Measurements from ENCODE around the gene MRM3.
"Not testable (repeated sequence)": the region's sequence is repeated elsewhere in the genome, so short reads cannot be mapped to it uniquely, and the experiment has no call there.

Gene MRM3

GRCh38 chr17:825216-825615 is 43.1 kb downstream of the MRM3 start:
- no peak for DNase-seq (ENCODE audit: low spot score)

- DNase-seq (ENCODE audit: low spot score): no peak
Observed at GRCh38 chr17:826778-827177, 44.6 kb downstream of the MRM3 start.

- DNase-seq (ENCODE audit: low spot score): no peak
Observed at GRCh38 chr17:828761-829160, 46.6 kb downstream of the MRM3 start.

- not testable (repeated sequence) for DNase-seq (ENCODE audit: low spot score)
Observed at GRCh38 chr17:829614-830013, 47.5 kb downstream of the MRM3 start.

GRCh38 chr17:830381-830780 is 48.2 kb downstream of the MRM3 start:
- DNase-seq (ENCODE audit: low spot score): no peak

- no peak for DNase-seq (ENCODE audit: low spot score)
Observed at GRCh38 chr17:830950-831349, 48.8 kb downstream of the MRM3 start.

GRCh38 chr17:834136-834535 is 52.0 kb downstream of the MRM3 start:
- DNase-seq (ENCODE audit: low spot score): no peak

GRCh38 chr17:835263-835662 is 53.1 kb downstream of the MRM3 start:
- DNase-seq (ENCODE audit: low spot score): no peak

GRCh38 chr17:835721-836120 is 53.6 kb downstream of the MRM3 start:
- not testable (repeated sequence) for DNase-seq (ENCODE audit: low spot score)

GRCh38 chr17:836151-836550 is 54.0 kb downstream of the MRM3 start:
- DNase-seq (ENCODE audit: low spot score): no peak

- DNase-seq (ENCODE audit: low spot score): no peak
Observed at GRCh38 chr17:838486-838885, 56.3 kb downstream of the MRM3 start.

GRCh38 chr17:841313-841712 is 59.2 kb downstream of the MRM3 start:
- no peak for DNase-seq (ENCODE audit: low spot score)
